PC-3 (cell line): ENCODE measurements around the gene SLC15A1. TPM values are rescaled to one million over a fixed set of nuclear protein-coding genes. Genes with fewer than 3 reads are reported as not detected.

Experiments used
- ATAC-seq: fragments of 200-7000 bp; cut with Tn5 transposase; 2 replicates; pipeline ENCODE4 v1.9.1; 2020; ENCODE audit warnings: mild to moderate bottlenecking, moderate library complexity
- BruUV-seq: library from RNA; stranded (reverse); fragments of 400-500 nt; replicated peaks from 2 replicates; lab custom pipeline; 2021; lab: Mats Ljungman, UMichigan
- CTCF ChIA-PET: fragments of 300-600 bp; sonication (Branson Sonifier 250); formaldehyde crosslinking; loops from one replicate; lab custom pipeline; 2022; ENCODE audit warnings: antibody characterized with exemption; lab: Charles Lee
- POLR2A ChIA-PET: fragments of 300-600 bp; sonication (Branson Sonifier 250); formaldehyde crosslinking; loops from one replicate; lab custom pipeline; 2022; ENCODE audit warnings: antibody characterized with exemption; ENCODE audit not compliant: unreplicated experiment; lab: Charles Lee
- DNase-seq: peaks from one replicate; pipeline ENCODE4 v3.0.0-alpha.2; 2015
- H2AFZ ChIP-seq: fragments of 300-600 bp; sonication (generic); 2 replicates; pipeline ENCODE4 v1.6.0; 2016; ENCODE audit warnings: antibody characterized with exemption, low read length
- H3F3A ChIP-seq: fragments of 300-600 bp; sonication (generic); one replicate; pipeline ENCODE4 v1.6.0; 2017; ENCODE audit warnings: antibody characterized with exemption, low read length, control low read depth, mild to moderate bottlenecking; ENCODE audit not compliant: unreplicated experiment
- H3K27ac ChIP-seq: fragments of 300-600 bp; sonication (generic); 2 replicates; pipeline ENCODE4 v1.5.1; 2016; ENCODE audit warnings: mild to moderate bottlenecking, low read length
- H3K27me3 ChIP-seq: fragments of 300-600 bp; sonication (generic); 2 replicates; pipeline ENCODE4 v1.6.1; 2016; ENCODE audit warnings: low read length, mixed read lengths
- H3K36me3 ChIP-seq: fragments of 300-600 bp; sonication (generic); 2 replicates; pipeline ENCODE4 v1.6.1; 2016; ENCODE audit warnings: low read depth, mixed run types, low read length, mixed read lengths
- H3K4me1 ChIP-seq: fragments of 300-600 bp; sonication (generic); 2 replicates; pipeline ENCODE4 v1.5.1; 2016; ENCODE audit warnings: low read length; ENCODE audit not compliant: insufficient read depth
- H3K4me2 ChIP-seq: fragments of 300-600 bp; sonication (generic); 2 replicates; pipeline ENCODE4 v1.6.0; 2016; ENCODE audit warnings: low read length
- H3K4me3 ChIP-seq: fragments of 300-600 bp; sonication (generic); 2 replicates; pipeline ENCODE4 v1.5.1; 2016; ENCODE audit warnings: mild to moderate bottlenecking, low read length, mixed read lengths
- H3K79me2 ChIP-seq: fragments of 300-600 bp; sonication (generic); 2 replicates; pipeline ENCODE4 v1.6.1; 2017; ENCODE audit warnings: low read length, mixed read lengths
- H3K9ac ChIP-seq: fragments of 300-600 bp; sonication (generic); 2 replicates; pipeline ENCODE4 v1.6.0; 2016; ENCODE audit warnings: mild to moderate bottlenecking, low read length
- H3K9me2 ChIP-seq: fragments of 300-600 bp; sonication (generic); replicated peaks from 2 replicates; pipeline ENCODE4 v1.6.1; 2016; ENCODE audit warnings: mixed run types, low read length, mixed read lengths
- H3K9me3 ChIP-seq: fragments of 300-600 bp; sonication (generic); 2 replicates; pipeline ENCODE4 v1.6.1; 2016; ENCODE audit warnings: low read length, mixed read lengths
- H4K20me1 ChIP-seq: fragments of 300-600 bp; sonication (generic); 2 replicates; pipeline ENCODE4 v1.6.1; 2016; ENCODE audit warnings: low read length, mixed read lengths
- EZH2 ChIP-seq: fragments of 300-600 bp; sonication (generic); IDR thresholded peaks from one replicate; pipeline ENCODE4 v1.6.1; 2017; ENCODE audit warnings: antibody characterized with exemption, mild to moderate bottlenecking, low read length; ENCODE audit not compliant: unreplicated experiment
- EZH2phosphoT487 ChIP-seq: fragments of 300-600 bp; sonication (generic); IDR thresholded peaks from 2 replicates; pipeline ENCODE4 v1.6.1; 2018; ENCODE audit warnings: mild to moderate bottlenecking, antibody characterized with exemption, low read length, borderline replicate concordance
- intact Hi-C: fragments of 100-400 bp; cut with micrococcal nuclease; formaldehyde crosslinking; loops from 2 replicates; pipeline ENCODE4 v1.9.0; 2023
- total RNA-seq: library from RNA; depleted of rRNA; stranded (reverse); fragments of >200 nt; gene quantifications from 2 replicates; pipeline ENCODE4 v1.2.3, GENCODE V29; 2014
- TF ChIP-seq, protein P1 (sequence below): fragments of 300-600 bp; sonication (generic); conservative IDR thresholded peaks from 2 replicates; pipeline ENCODE4 v1.5.1; 2017; ENCODE audit warnings: antibody characterized with exemption, low read depth, mild to moderate bottlenecking, low read length

The SLC15A1 gene
- total RNA-seq, 1 experiment from 2014 or later, result 1.7 TPM

DNA sequence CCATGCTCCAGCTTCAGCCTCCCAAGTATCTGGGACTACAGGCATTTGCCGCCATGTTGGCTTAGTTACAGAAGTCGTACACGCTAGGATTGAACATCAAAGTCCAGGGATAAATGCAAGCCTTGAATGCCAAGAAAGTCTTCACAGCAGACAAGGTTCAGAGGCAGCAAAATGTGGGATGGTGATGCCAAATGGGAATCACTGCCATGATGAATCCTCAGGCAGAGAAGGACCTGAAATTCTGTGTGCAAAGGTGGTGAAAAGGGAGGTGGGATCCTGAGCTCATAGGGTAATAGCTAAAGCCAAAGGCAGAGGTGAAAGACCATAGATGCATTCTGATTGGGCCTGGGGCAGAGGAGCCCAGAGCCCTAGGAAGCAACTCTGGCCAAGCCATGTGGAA lies 96.2 kb downstream of the SLC15A1 start:
- Histone ChIP-seq H3F3A (no peaks in the 10 kb centered on the region), H3K4me3 (no peak overlapping the region), H3K9me2 (no peaks in the 10 kb centered on the region), H2AFZ (no peak overlapping the region), H3K79me2 (no peaks in the 10 kb centered on the region), H3K9ac (no peak overlapping the region), H3K27me3 (no peaks in the 10 kb centered on the region), H3K4me2 (no peak overlapping the region), H4K20me1 (no peaks in the 10 kb centered on the region), H3K4me1 (peaks cover 2% of the 10 kb centered on the region), H3K36me3 (no peaks in the 10 kb centered on the region), H3K27ac (no peak overlapping the region), H3K9me3 (no peaks in the 10 kb centered on the region)
- ATAC-seq (no peak), DNase-seq (no peak)
- ChIA-PET CTCF (no interaction called here), POLR2A (no interaction called here)
- TF ChIP-seq EZH2 (no peak), EZH2phosphoT487 (no peak)
- TF ChIP-seq, protein P1, sequence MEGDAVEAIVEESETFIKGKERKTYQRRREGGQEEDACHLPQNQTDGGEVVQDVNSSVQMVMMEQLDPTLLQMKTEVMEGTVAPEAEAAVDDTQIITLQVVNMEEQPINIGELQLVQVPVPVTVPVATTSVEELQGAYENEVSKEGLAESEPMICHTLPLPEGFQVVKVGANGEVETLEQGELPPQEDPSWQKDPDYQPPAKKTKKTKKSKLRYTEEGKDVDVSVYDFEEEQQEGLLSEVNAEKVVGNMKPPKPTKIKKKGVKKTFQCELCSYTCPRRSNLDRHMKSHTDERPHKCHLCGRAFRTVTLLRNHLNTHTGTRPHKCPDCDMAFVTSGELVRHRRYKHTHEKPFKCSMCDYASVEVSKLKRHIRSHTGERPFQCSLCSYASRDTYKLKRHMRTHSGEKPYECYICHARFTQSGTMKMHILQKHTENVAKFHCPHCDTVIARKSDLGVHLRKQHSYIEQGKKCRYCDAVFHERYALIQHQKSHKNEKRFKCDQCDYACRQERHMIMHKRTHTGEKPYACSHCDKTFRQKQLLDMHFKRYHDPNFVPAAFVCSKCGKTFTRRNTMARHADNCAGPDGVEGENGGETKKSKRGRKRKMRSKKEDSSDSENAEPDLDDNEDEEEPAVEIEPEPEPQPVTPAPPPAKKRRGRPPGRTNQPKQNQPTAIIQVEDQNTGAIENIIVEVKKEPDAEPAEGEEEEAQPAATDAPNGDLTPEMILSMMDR, result no peak
- BruUV-seq, result no TSS peak
- intact Hi-C loops, result loop anchor here (10.0 kb wide), 2 partner anchors 51 to 171 kb away; no protein-coding TSS in a partner anchor

DNA sequence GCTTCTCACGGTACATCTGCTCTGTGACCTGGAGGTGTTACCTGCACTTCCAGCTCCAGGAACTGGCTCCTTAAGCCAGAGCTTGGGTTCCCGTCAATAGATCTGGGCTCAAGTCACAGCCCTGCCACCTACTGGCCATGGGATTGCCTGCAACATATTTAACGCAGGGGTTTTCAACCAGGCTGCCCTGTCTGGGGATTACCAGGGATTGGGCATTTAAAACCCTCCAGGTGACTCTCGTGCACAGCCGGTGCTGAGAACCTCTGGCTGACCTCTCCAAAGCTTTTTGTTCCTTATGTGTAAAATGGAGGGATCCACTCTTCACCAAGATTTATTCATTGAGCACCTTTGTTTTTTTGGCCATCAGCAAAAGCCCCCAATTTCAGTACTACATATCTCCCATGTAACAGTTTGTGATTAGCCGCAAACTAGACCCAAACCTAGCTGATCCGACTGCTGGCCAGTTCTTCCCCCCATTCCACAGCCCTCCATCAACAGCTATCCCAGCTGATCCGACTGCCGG lies 98.9 kb downstream of the SLC15A1 start:
- BruUV-seq, result no TSS peak
- Histone ChIP-seq H2AFZ (no peak overlapping the region), H3K27ac (no peak overlapping the region), H3K4me3 (no peak overlapping the region), H3K27me3 (no peaks in the 10 kb centered on the region), H3K9me2 (no peaks in the 10 kb centered on the region), H3K4me2 (no peak overlapping the region; the same call in 1 of the 2 replicates), H3K9me3 (no peaks in the 10 kb centered on the region), H4K20me1 (no peaks in the 10 kb centered on the region), H3K79me2 (no peaks in the 10 kb centered on the region), H3F3A (no peaks in the 10 kb centered on the region), H3K4me1 (peaks cover 18% of the 10 kb centered on the region), H3K36me3 (no peaks in the 10 kb centered on the region), H3K9ac (no peak overlapping the region)
- POLR2A ChIA-PET, result interaction anchor here (0.6 kb wide), 1 partner anchor 399 kb away, joined by 4 read pairs; no protein-coding TSS in a partner anchor
- DNase-seq (peak; percentile 84), ATAC-seq (peak; percentile 87)
- intact Hi-C loops, result loop anchor here (1.0 to 10.0 kb wide), 3 partner anchors 49 to 208 kb away; no protein-coding TSS in a partner anchor
- no peak for TF ChIP-seq EZH2
- TF ChIP-seq, protein P1, result peak; percentile 77
- CTCF ChIA-PET, result interaction anchor here (0.6 to 1.0 kb wide), 6 partner anchors 11 to 208 kb away, joined by 3 to 10 read pairs (median 4); no protein-coding TSS in a partner anchor
